GM21529 (cell line): ENCODE measurements around the gene STN1.

ENCODE experiments used
- ATAC-seq: cut with Tn5 transposase; IDR thresholded peaks from one replicate; pipeline ENCODE4 v1.9.1; 2021; ENCODE audit not compliant: unreplicated experiment

Gene STN1

GRCh38 chr10:103929381-103929921, 11.5 kb upstream of the STN1 start:
- ATAC-seq, result no peak

GRCh38 chr10:103928784-103929183, 10.8 kb upstream of the STN1 start:
- ATAC-seq, result no peak

- no peak for ATAC-seq
Observed at GRCh38 chr10:103926722-103927319, 8.8 kb upstream of the STN1 start.

- no peak for ATAC-seq
Observed at GRCh38 chr10:103925591-103925990, 7.6 kb upstream of the STN1 start.

- no peak for ATAC-seq
Observed at GRCh38 chr10:103923502-103923901, 5.5 kb upstream of the STN1 start.

GRCh38 chr10:103922659-103923058, 4.7 kb upstream of the STN1 start:
- no peak for ATAC-seq

GRCh38 chr10:103921750-103922195, 3.8 kb upstream of the STN1 start:
- ATAC-seq, result no peak

- ATAC-seq, result no peak
Observed at GRCh38 chr10:103921248-103921647, 3.3 kb upstream of the STN1 start.

GRCh38 chr10:103919648-103920025, 1.7 kb upstream of the STN1 start:
- no peak for ATAC-seq

- ATAC-seq, result peak; percentile 10
Observed at GRCh38 chr10:103917302-103918052, 507 bp downstream of the STN1 start.

- ATAC-seq, result no peak
Observed at GRCh38 chr10:103916876-103917275, 1.1 kb downstream of the STN1 start.

- ATAC-seq, result no peak
Observed at GRCh38 chr10:103916254-103916653, 1.7 kb downstream of the STN1 start.

GRCh38 chr10:103915796-103916195, 2.2 kb downstream of the STN1 start:
- ATAC-seq, result no peak

GRCh38 chr10:103912759-103913158, 5.2 kb downstream of the STN1 start:
- no peak for ATAC-seq

GRCh38 chr10:103911021-103911459, 6.9 kb downstream of the STN1 start:
- no peak for ATAC-seq

- ATAC-seq, result no peak
Observed at GRCh38 chr10:103910442-103911012, 7.5 kb downstream of the STN1 start.

- ATAC-seq, result no peak
Observed at GRCh38 chr10:103905441-103905840, 12.5 kb downstream of the STN1 start.

- no peak for ATAC-seq
Observed at GRCh38 chr10:103901299-103901698, 16.7 kb downstream of the STN1 start.

- no peak for ATAC-seq
Observed at GRCh38 chr10:103899312-103899711, 18.7 kb downstream of the STN1 start.

- ATAC-seq, result no peak
Observed at GRCh38 chr10:103897241-103897774, 20.7 kb downstream of the STN1 start.

- ATAC-seq, result no peak
Observed at GRCh38 chr10:103896225-103896624, 21.8 kb downstream of the STN1 start.
